HG03060 (cell line): ENCODE data around the gene SEPSECS.

Source experiments
- ATAC-seq: cut with Tn5 transposase; IDR thresholded peaks from one replicate; pipeline ENCODE4 v1.9.1; 2021; ENCODE audit warnings: low read depth, moderate number of reproducible peaks; ENCODE audit not compliant: unreplicated experiment

SEPSECS gene

DNA sequence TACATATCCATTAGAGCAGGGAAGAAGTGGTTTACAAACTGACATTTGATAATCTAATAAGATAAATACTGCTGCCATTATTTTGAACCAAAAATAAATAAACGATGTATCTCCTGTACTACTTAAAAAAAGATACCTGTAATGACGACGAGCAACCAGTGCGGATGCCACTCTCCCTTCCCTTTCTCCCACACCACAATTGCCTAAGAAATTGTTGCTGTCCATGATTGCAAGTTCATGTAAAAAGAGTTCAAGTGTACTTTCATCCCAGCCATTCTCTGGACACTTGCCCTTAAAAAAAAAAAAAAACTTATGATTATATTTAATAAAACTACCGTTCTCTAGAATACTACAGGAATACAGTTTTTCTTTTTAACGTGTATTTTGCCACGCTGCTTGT, 1.4 kb downstream of the SEPSECS start:
- no peak for ATAC-seq

DNA sequence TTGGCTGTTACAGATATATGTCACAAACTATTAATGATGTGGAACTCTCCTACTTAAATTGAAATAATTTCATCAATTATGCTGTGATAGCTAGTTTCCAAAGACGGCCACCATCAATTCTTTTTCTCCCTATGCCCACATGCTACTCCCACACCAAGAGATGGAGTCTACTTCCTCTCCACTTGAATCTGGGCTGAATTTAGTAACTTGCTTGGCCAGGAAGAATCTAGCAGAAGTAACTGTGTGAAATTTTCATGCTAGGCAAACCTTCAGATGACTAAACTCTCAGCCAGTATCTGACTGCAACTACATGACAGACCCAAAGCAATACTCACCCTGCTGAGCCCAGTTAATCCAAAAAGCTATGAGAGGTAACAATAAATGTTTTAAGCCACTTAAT, 3.2 kb downstream of the SEPSECS start:
- ATAC-seq = no peak

DNA sequence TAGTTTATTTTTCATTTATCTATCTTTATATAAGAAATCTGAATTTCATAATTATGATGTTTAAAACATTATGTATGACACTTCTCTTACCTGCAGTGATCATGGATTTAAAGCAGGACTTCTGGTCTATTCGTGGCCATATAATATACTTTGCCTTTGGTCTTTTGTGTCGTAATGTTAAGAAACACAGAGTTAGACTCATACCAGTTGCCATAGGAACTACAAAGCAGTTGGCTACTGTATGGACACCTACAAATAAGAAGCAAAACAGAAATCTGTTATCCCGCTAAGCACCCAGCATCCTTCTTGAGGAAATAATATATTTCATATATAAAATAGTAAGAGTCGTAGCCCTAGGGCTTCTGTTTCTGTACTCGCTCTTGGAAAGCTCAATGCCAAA, 4.3 kb downstream of the SEPSECS start:
- ATAC-seq = no peak

DNA sequence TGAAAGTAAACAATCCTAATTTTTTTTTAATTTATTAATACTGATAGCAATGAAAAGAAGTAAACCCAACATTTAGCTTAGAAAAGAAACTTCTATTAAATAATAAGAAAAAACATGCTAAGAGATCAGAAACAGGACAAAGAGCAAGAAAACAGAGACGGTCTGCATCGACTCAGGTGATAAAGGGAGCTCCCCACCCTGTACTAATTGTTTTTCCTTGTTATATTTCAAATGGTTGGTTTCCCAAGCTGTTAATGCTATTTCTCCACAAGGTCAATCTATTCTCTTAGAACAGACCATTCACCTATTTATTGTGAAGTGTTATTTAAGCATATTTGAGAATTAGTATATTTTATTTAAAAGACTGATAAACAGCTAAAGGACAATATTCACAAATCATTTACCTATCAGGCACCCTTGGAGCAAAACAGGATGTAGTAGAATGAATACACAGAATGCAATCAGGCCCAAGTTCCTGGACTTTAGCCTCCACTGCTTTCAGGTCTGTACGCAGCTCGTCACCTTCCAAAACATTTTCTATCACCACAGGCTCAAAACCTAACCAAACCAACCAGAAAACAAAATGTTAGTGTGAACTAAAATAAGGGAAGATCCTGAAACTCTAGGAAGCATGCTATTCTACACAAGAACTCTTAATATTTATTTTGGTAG, 5.5 kb downstream of the SEPSECS start:
- no peak for ATAC-seq

DNA sequence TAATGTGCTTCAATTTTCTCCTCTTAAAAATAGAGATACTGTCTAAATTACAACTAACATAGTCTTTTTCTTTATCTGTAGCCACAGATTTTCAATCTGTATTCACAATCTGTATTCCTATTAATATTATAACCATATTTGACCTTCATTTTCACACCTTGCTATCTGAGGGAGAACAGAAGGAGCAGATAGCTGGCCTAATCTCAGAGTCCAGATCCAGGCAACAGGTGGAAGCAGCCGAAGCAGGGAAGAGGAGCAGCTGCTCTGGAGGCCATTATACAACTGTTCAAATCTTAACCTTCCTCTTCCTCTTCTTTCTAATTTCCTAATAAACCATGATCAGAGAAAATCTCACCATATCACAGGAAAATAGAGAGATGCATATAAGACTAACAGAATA, 14.2 kb downstream of the SEPSECS start:
- ATAC-seq = no peak

DNA sequence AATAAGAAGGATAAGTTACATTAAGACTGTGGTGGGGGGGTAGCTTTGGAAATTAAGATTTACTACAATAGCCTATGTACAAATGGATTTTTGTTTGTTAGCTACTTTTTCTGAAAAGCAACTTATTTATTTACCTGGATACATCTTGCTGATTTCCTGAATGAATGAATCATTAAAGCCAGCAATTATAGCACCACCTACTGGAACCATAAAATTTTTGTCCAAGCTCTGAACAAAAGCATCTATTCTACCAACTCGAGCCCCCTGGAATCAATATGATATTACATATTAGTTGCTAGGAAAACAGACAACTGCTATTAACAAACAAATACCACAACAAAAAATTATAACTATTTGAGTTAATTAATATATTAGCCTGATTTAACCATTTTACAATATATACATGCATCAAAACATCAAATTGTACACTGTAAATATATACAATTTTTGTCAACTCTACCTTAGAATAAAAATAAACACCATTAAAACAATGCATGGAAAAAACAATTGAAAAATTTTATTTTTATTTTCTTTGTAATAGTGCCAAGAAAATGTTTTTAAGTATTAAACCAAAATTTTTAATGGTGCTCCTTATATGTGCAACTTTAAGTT, 15.3 kb downstream of the SEPSECS start:
- no peak for ATAC-seq

DNA sequence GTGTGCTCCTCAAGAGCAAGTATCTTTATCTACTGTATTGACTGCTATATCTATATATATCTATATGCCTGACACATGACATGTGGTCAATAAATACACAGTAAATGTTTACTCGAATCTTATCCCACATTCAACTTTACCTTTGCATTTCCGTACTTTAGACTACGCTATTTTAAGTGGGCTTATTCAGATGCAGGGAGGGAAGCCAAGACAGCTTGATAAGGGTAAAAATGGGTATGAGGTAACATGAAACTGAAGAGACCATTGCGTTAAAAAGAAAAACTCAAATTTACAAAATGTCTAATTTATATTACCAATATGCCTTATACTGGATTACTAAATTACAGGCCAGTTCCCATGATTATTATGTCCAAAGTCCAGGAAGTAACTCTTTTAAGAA, 17.8 kb downstream of the SEPSECS start:
- no peak for ATAC-seq

DNA sequence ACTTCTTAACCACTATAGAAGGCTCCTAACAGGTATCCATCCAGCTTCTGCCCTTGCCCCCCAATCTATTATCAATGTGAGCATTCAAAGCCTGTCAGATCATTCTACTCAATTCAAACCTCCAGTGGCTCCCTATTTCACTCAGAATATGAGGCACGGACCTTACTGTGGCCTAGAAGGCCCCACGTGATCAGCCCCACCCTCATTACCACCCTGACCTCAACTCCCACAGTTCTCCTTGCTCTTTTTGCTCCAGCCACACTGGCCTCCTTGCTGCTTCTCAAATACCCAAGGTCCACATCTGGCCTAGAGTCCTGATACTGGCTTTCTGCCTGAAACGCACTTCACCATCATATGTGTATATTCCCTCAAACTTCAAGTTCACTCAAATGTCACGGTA, 18.7 kb downstream of the SEPSECS start:
- no peak for ATAC-seq

DNA sequence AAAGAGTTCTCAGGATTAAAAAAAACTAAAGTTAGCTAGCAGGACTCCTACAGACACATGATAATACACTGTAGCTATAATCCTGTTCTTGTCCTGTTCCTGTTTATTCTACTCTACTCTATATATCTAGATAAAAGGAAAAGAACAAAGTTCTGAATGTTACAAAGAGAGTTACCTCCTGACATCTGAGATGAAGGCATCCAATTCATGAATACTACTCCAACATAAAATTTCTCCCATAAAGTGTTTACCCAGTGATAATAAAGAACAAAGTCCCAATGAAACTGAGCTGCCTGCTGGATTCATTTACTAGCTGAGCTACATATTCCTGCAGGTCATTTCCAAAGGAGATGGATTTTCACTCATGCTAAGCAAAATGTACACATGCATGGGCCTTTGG, 27.1 kb downstream of the SEPSECS start:
- ATAC-seq = no peak

DNA sequence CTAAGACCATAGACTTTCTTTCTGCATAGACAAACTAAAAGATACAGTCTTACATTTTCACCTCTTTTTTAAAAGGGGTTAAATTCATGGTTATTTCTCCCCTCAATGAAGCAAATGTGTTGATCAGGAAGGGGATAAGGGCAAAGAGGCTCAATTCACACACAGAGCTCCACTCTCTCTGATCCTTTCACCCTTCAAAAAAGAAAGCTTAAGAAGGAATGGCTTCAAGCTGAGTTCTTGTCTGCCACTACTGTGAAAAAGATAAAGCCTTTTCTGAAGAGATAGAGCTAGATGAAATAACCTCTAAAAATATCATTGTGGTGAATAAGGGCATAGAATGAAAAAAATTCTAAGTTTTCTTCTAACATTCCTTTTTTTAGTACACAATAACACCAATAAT, 28.3 kb downstream of the SEPSECS start:
- ATAC-seq = no peak

DNA sequence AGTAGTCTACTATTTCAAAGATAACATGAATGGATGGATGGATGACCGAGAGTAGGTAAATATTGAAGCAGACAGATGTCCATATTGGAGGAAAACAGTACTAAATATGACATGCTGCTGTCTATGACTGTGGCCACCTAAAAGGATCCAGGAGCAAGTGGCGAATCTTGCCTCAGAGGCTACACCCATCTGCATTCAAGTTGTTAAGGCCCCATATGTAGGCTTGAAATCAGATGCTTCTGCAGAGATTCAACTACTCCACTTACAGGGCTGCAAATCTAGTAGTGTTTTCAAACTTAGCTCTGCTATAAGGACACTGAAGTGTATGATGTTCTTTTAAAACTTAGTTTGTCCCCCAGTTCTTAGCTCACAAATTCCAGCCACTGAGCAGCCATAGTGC, 28.9 kb downstream of the SEPSECS start:
- ATAC-seq = no peak

DNA sequence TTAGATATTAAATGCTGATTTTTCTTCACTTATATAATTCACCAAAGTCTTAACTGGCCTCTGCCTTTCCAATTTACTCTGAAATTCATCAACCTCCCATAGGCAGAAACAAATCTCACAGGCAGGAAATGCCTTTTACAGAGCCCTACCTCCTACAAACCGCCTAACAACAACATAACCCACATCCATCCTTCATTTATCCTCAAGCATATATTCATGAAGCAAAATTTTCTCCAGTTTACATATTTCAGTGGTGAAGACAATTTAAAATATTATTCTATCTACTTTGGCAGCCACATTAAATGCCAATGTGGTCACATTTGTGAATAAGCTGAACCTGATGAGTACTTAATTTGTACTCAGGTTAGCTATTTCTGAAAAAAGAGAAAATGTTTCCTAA, 30.3 kb downstream of the SEPSECS start:
- ATAC-seq = no peak

DNA sequence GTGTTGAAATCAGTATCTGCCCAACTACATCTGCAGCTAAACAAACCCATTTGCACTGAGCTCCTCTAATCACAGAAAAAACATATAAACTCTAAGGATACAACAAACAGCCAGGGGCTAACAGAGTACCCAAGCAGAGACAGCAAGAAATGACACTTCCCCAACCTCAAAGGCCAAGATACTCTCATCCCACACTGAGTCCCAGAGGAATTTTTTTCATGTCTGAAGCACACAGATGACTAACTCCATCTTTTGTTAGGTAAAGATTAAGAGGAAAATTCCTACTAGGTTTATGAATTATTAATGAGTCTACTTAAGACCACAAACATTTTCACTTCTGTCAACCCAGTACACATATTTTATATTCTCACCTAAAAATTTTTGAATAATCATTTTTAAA, 31.6 kb downstream of the SEPSECS start:
- no peak for ATAC-seq

DNA sequence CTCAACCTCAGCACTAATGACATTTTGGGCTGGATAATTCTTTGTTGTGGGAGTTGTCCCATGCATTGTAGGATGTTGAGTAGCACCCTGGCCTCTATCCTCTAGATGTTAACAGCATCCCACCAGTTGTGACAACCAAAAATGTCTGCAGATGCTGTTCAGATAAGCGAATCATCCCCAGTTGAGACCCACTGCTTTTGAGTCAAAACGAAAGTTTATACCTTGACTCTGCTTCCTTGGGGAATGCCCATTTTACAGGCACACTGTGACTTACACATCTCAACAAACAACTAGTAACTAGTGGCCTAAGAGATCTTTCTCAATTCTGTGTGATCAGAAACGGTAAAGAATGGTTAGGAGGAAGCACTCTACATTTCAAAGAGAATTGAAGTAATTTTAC, 37.0 kb downstream of the SEPSECS start:
- peak; percentile 93 for ATAC-seq

DNA sequence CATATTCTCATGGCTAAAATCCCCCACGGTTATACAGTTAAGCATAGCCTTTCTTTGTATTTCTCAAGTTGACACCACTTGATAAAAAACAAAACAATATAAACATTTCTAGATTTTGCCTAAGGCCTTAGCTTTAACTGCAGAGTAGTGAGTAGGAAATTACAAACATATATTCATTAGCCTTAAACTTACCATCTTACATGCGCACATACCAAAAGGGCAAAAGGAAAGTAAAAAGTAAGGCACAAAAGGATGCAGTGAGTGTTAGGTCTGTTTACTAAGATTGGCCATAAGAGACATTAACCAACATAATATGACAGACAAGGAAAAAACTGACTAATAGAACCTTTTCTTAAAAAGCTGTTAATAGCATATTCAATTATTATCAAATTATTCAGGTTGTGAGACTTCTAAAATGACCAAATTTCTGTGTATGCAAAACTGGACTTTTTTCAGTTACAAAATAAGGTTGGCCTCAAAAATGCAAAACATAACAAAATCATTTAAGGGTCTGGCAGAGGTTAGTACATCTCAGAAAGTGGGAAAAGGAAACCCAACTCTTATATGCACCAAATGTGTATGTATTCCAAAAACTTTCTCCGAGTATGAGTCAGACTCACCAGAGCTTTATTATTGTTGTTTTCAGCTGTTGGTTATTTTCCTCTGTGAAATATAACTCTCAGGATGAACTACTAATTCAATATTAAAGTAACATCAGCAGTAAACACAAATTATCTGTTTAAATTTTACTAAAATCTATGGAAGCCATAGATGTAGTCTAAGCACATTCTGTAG, 39.9 kb downstream of the SEPSECS start:
- no peak for ATAC-seq

DNA sequence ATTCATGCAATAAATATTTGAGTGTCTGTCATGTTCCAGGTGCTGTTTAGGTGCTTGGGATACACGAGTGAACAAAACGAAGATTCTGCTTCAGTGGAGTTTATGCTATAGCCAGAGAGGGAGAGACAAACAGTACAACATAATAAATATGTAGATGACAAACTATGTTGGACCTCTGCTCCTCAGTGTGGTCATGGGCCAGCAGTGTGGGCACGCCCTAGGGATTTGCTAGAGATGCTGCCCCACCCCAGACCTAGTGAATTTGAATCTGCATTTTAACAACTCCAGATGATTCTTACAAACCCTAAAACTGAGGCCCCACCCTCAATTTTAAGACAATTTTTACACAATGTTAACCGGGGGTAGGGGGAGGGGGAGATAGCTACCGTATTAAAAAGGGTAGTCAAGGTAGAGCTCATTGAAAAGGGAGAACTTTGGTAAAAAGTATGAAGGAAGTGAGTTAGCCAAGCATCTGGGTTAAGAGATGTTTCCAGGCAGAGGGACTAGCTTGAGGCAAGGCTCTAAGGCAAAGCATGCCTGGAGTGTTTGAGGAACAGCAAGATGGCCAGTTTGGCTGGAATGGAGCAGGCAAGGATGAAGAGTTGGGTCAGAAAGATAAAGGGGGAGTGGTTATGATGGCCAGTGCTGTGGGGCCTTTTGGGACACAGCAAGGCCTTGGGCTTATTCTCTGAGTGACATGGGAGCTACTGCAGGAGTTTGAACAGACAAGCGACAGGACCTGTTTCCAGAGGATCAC, 42.4 kb downstream of the SEPSECS start:
- ATAC-seq = no peak

DNA sequence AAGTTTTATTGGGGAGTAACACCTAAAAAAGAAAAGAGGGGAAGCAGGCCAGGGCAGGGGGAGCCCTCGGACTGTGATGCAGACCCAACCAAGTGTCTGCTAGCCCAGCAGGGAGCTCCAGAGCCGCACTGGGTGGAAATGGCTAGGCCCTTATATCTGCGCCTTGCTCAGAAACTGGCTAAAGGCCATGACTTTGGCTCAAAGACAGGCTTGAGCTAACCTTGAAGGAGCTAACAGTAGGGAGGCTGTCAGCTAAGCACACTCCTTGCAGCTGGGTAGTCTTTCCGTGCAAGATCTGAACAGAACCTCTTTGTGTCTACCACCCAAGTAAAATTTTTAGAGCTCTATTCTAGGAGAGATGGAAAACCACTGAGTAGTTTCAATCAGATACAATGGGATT, 43.0 kb downstream of the SEPSECS start:
- no peak for ATAC-seq

DNA sequence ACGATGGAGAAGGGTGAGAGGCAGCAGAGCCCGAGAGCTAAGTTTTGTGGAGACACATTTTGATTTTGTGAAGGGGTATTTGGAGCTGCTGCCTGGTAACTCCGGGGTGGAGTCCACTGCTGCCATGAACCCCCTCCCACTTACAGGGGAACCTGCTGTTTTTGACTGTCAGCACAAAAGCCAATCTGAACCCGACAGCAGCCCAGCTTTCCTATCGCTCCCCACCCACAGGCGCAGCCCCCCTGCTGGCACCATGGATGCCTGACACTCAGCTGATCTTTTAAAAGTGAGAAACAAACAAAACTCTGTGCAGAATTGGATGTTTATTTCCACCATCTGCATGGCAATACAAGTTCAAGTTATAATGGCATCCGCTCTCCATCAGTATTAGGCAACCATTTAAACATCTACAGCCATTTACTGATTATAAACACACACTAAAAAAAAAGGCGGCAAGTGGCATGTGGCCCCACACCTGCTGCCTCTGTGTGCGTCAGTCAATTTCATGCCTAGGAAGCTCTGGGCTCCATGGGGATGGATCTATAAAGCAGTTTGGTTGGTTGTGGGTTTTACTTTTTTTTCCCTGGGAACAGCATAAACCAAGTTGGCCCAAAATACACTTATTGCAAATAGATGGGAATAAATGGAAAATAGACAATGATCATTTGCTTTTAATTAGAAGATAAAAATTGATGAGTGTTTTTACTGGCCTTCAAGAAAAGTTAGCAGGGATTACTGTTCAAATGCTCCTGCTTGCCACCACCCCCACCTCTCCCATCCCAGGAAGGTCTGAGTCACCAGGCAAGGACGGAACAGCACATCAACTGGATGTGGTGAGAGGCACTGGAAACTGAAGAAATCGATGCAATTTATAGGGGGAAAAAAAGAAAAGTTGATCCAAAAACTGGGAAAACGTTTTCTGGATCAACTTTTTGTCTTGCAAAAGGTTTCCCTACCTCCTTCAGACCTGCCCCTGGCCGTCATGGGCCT, 46.0 kb downstream of the SEPSECS start:
- ATAC-seq = no peak

DNA sequence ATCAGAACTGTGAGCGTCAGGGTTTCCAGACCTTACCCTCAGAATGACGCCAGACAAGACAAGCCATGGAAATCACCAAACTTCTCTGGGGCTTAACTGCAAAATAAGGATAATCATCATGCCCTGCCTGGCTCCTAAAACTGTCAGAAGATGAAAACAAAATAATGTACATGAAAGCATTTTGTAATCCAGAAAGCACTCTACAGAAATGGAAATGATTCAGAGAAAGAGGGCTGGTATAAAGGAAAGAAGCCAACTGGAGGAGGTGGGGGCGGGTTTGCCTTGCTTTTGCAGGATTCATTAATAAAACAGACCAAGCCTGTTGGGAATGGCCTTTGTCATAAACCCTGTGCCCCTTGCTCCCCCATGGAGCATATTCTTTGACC, 47.3 kb downstream of the SEPSECS start:
- no peak for ATAC-seq

DNA sequence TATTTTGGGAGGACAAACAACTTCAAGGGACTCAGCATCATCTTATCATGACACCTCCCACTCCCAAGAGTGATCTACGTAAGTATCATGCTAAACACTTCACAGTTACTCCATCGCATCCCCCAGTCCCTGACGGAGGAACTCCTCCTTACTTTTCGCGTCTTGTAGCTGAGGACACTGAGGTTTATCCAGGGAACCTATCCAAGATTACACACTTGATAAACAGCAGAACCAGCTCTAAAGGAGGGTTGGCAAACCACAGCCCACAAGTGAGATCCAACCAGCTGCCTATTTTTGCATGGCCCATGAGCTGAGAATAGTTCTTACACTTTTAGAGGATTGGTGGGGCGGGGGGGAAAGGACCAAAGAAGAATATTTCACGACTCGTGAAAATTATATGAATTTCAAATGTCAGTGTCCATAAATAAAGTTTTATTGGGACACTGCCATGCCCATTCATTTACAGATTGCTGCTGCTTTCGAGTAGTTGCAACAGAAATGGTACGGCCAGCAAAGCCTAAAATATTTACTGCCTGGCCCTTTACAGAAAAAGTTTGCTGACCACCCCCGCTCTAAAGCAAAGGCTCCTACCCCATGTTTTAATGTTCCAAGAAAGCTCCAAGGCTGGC, 47.8 kb downstream of the SEPSECS start:
- no peak for ATAC-seq
